K562 (cell line): ENCODE results near the gene C2orf42. TPM values are rescaled to one million over a fixed set of nuclear protein-coding genes. Genes with fewer than 3 reads are reported as not detected.

Source experiments
- CEBPB ChIP-seq: fragments of 450-650 bp; IDR thresholded peaks from 2 replicates; pipeline ENCODE4 v1.6.1; 2016; ENCODE audit warnings: missing genetic modification characterization, missing compliant biosample characterization
- CEBPG ChIP-seq, 3 experiments: fragments of 200-800 bp in 1 of 3; sonication (Bioruptor generic) in 1 of 3; sonication (generic) in 1 of 3; formaldehyde crosslinking in 1 of 3; IDR thresholded peaks in 2 of 3; conservative IDR thresholded peaks in 1 of 3; 2 replicates each; pipeline versions ENCODE4 v1.6.1 to v1.8.0; 2016 to 2022; ENCODE audit warnings: missing compliant biosample characterization in 2 of 3, missing genetic modification characterization in 2 of 3, mild to moderate bottlenecking in 1 of 3, missing genetic modification reagents in 1 of 3
- GATA2 ChIP-seq: sonication (generic); formaldehyde crosslinking; IDR thresholded peaks from 2 replicates; pipeline ENCODE4 v1.4.0; 2020; ENCODE audit warnings: mild to moderate bottlenecking, missing genetic modification reagents
- KDM2B ChIP-seq: fragments of 250-450 bp; sonication (Bioruptor Pico); IDR thresholded peaks from 2 replicates; pipeline ENCODE4 v1.8.0; 2021; ENCODE audit warnings: mild to moderate bottlenecking, moderate library complexity
- MCM2 ChIP-seq: fragments of 450-650 bp; IDR thresholded peaks from 2 replicates; pipeline ENCODE4 v1.6.1; 2017; ENCODE audit warnings: low read depth, mild to moderate bottlenecking
- NR2C2 ChIP-seq, 2 experiments: fragments of 200-800 bp in 1 of 2; sonication (Bioruptor generic) in 1 of 2; sonication (generic) in 1 of 2; formaldehyde crosslinking in 1 of 2; IDR thresholded peaks; 2 replicates each; pipeline versions ENCODE4 v1.6.1 to v1.8.0; 2016 to 2022; ENCODE audit warnings: mild to moderate bottlenecking in 1 of 2, missing compliant biosample characterization in 1 of 2, missing genetic modification characterization in 1 of 2, missing genetic modification reagents in 1 of 2
- POLR2H ChIP-seq: IDR thresholded peaks from 2 replicates; pipeline ENCODE4 v1.6.1; 2016; ENCODE audit warnings: missing genetic modification characterization, low read depth, mild to moderate bottlenecking, control low read depth, missing compliant biosample characterization, moderate library complexity
- RBBP5 ChIP-seq: fragments of 200-600 bp; sonication (generic); IDR thresholded peaks from 2 replicates; pipeline ENCODE4 v1.6.1; 2012; ENCODE audit warnings: borderline replicate concordance, mild to moderate bottlenecking, low read length, control low read depth, inconsistent platforms; ENCODE audit not compliant: insufficient read depth, poor library complexity, severe bottlenecking
- STAT5B ChIP-seq: fragments of 250-450 bp; sonication (Bioruptor Pico); IDR thresholded peaks from 2 replicates; pipeline ENCODE4 v1.8.0; 2021; ENCODE audit warnings: mild to moderate bottlenecking, inconsistent platforms
- TAF9B ChIP-seq: fragments of 450-650 bp; IDR thresholded peaks from 2 replicates; pipeline ENCODE4 v1.6.1; 2018; ENCODE audit warnings: mild to moderate bottlenecking; ENCODE audit not compliant: partially characterized antibody
- TARDBP ChIP-seq: fragments of 450-650 bp; IDR thresholded peaks from 2 replicates; pipeline ENCODE4 v1.6.1; 2016
- TFAM ChIP-seq: fragments of 250-450 bp; sonication (Bioruptor Pico); conservative IDR thresholded peaks from 2 replicates; pipeline ENCODE4 v1.5.0; 2021; ENCODE audit warnings: mild to moderate bottlenecking, moderate library complexity
- TFAP4 ChIP-seq: sonication (generic); formaldehyde crosslinking; IDR thresholded peaks from 2 replicates; pipeline ENCODE4 v1.8.0; 2022; ENCODE audit warnings: missing genetic modification reagents, mild to moderate bottlenecking, moderate library complexity, borderline replicate concordance
- TRIM25 ChIP-seq: fragments of 450-650 bp; IDR thresholded peaks from 2 replicates; pipeline ENCODE4 v1.7.0; 2016; ENCODE audit warnings: borderline replicate concordance
- YY1 ChIP-seq, 3 experiments: IDR thresholded peaks; 2 replicates each; pipeline ENCODE4 v1.6.1; 2011; ENCODE audit warnings: low read length in 2 of 3, mild to moderate bottlenecking in 2 of 3, moderate library complexity in 2 of 3, borderline replicate concordance in 1 of 3, control low read depth in 1 of 3, low read depth in 1 of 3; ENCODE audit not compliant: insufficient read depth in 3 of 3, insufficient replicate concordance in 2 of 3, control insufficient read depth in 1 of 3, insufficient read length in 1 of 3; ENCODE audit errors: extremely low read depth in 1 of 3
- ZMIZ1 ChIP-seq, 2 experiments: fragments of 150-350 bp in 1 of 2; IDR thresholded peaks; 2 replicates each; pipeline ENCODE4 v1.6.1; 2012 to 2016; ENCODE audit warnings: low read depth in 2 of 2, low read length in 2 of 2, mild to moderate bottlenecking in 1 of 2, moderate library complexity in 1 of 2
- ZNF277 ChIP-seq: fragments of 250-450 bp; sonication (Bioruptor Pico); IDR thresholded peaks from 2 replicates; pipeline ENCODE4 v1.8.0; 2022; ENCODE audit warnings: inconsistent platforms, mild to moderate bottlenecking, moderate library complexity, borderline replicate concordance
- polyA plus RNA-seq, 8 experiments: library from polyadenylated mRNA; depleted of rRNA in 4 of 8; stranded (reverse) in 5 of 8; unstranded in 3 of 8; fragments of >200 nt; fragmentation: Nextera tagmentation in 2 of 8; fragmentation: Illumina TruSeq in 1 of 8; extraction: Ambion mirVana in 2 of 8; extraction: Trizol in 1 of 8; gene quantifications; 2 replicates each; pipeline versions ENCODE4 v1.2.1 to v1.2.3, GENCODE V29; 2011 to 2014; ENCODE audit warnings: inconsistent platforms in 1 of 8, missing spikeins in 1 of 8
- total RNA-seq, 7 experiments: library from RNA; depleted of rRNA in 6 of 7; stranded (reverse); fragments of >200 nt in 6 of 7; fragmentation: Illumina TruSeq in 2 of 7; extraction: Trizol in 2 of 7; gene quantifications; 2 replicates each; pipeline versions ENCODE4 v1.2.1 to v1.2.3, GENCODE V29; 2011 to 2021; ENCODE audit warnings: low replicate concordance in 1 of 7

The C2orf42 gene
- total and polyA plus RNA-seq, 9 of the 15 experiments (the other 6 are each of a cell fraction or from before 2014, with no cell fraction given) = 4.6 to 10.9 (median 7.5) TPM

- TF ChIP-seq TFAP4 (CRISPR knock-in tag) (peak; percentile 94), RBBP5 (no peak), YY1 (IDR thresholded peaks at IDR 0.05; ENCODE audit: borderline replicate concordance in 1 of 3, control insufficient read depth in 1 of 3, extremely low read depth in 1 of 3, insufficient read depth in 3 of 3, insufficient read length in 1 of 3, insufficient replicate concordance in 2 of 3, low read depth in 1 of 3, low read length in 2 of 3) (peak in 1 of 3 experiments; percentile 65), TFAM (CRISPR knock-in tag) (no peak), TAF9B (peak; percentile 98), ZMIZ1 (IDR thresholded peaks at IDR 0.05; ENCODE audit: low read depth in 2 of 2, low read length in 2 of 2) (peak in 1 of 2 experiments; percentile 73; a peak in 2 of 4 replicates), STAT5B (CRISPR knock-in tag) (no peak), POLR2H (tag) (peak; percentile 90), TRIM25 (no peak), NR2C2 (CRISPR knock-in tag; IDR thresholded peaks at IDR 0.05) (peak; percentile 90), NR2C2 (tag; IDR thresholded peaks at IDR 0.05) (peak; percentile 81), ZNF277 (CRISPR knock-in tag) (0 out of 2 replicates have a peak, but pooled peaks have one; percentile 12), CEBPB (peak; percentile 79), KDM2B (CRISPR knock-in tag) (no peak), MCM2 (no peak), TARDBP (peak; percentile 71; the same call in 1 of the 2 replicates), GATA2 (CRISPR knock-in tag) (no peak), CEBPG (CRISPR knock-in tag; IDR thresholded peaks at IDR 0.05) (peak; percentile 78), CEBPG (tag; conservative IDR thresholded peaks at IDR 0.05 in 1 of 2, IDR thresholded peaks at IDR 0.05 in 1 of 2) (peak; percentile 52 to 90)
Measured at GRCh38 chr2:70142590-70143313, 48.1 kb downstream of the C2orf42 start (continued).
